ENCODE results near the gene OR13F1.
"Not testable (repeated sequence)": the region's sequence is repeated elsewhere in the genome, so short reads cannot be mapped to it uniquely, and the experiment has no call there.

The OR13F1 gene

GRCh38 chr9:104503963-104504362, at the start of gene OR13F1:
Gene OR13F1 (plus strand): TSS chr9:104504263. CDS start chr9:104504263, 0 bp downstream.
- DNase-seq = no peak

GRCh38 chr9:104456831-104457230, 47.2 kb upstream of the OR13F1 start:
- no peak for DNase-seq

- no peak for DNase-seq
Observed at GRCh38 chr9:104463864-104464263, 40.2 kb upstream of the OR13F1 start.

GRCh38 chr9:104468261-104468660, 35.8 kb upstream of the OR13F1 start:
- DNase-seq = no peak

- no peak for DNase-seq
Observed at GRCh38 chr9:104482921-104483570, 21.0 kb upstream of the OR13F1 start.

GRCh38 chr9:104485014-104485413, 19.0 kb upstream of the OR13F1 start:
- no peak for DNase-seq

- DNase-seq = no peak
Observed at GRCh38 chr9:104494808-104495207, 9.3 kb upstream of the OR13F1 start.

- no peak for DNase-seq
Observed at GRCh38 chr9:104503440-104503839, 623 bp upstream of the OR13F1 start.

- DNase-seq = no peak
Observed at GRCh38 chr9:104506565-104506964, 2.5 kb downstream of the OR13F1 start.

- DNase-seq = no peak
Observed at GRCh38 chr9:104514901-104515300, 10.8 kb downstream of the OR13F1 start.

- not testable (repeated sequence) for DNase-seq
Observed at GRCh38 chr9:104520241-104520640, 16.2 kb downstream of the OR13F1 start.

GRCh38 chr9:104527109-104527508, 23.0 kb downstream of the OR13F1 start, which contains the start of gene OR13C4:
Gene OR13C4 (minus strand): TSS chr9:104527209. CDS start chr9:104527209, 0 bp downstream.
- no peak for DNase-seq

GRCh38 chr9:104536756-104537155, 32.7 kb downstream of the OR13F1 start, which contains the start of gene OR13C3:
Gene OR13C3 (minus strand): TSS chr9:104536856. CDS start chr9:104536723, 133 bp downstream.
- DNase-seq = no peak

- DNase-seq = no peak
Observed at GRCh38 chr9:104539275-104539674, 35.2 kb downstream of the OR13F1 start.

- DNase-seq = no peak
Observed at GRCh38 chr9:104544644-104545043, 40.6 kb downstream of the OR13F1 start.

GRCh38 chr9:104553261-104553660, 49.2 kb downstream of the OR13F1 start:
- no peak for DNase-seq
